Measurements from ENCODE around the gene MTMR2.

The MTMR2 gene

DNA sequence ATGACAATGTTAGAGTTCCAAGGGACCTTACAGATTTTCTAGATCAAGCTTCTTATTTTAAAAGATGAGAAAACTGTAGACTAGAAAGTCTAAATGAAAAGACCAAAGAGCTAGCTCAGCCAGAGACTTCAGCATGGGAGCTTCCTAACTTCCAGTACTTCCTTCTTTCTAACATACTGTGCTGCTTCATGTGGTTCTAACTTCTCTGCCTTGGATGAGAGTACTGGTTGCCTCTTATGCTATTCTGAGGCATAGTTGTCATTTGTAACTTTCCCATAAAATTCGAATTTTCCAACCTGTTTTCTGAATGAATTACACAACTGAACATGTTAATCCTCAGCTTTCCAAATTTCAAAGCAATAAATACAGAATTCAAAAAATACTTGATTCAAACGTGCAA, 1.8 kb downstream of the MTMR2 start:
- TF ChIP-seq CTCF (IDR thresholded peaks at IDR 0.05; ENCODE audit: extremely low read depth, insufficient read depth, missing control alignments): no peak
- DNase-seq (ENCODE audit: low spot score): no peak
- in situ Hi-C loops (cut with MboI; ENCODE audit: low pct_unique_long_range_greater_than_20kb, low sequenced_read_pairs, unreplicated experiment): no loop called here

- no peak for DNase-seq (ENCODE audit: low spot score)
- in situ Hi-C loops (cut with MboI; ENCODE audit: low pct_unique_long_range_greater_than_20kb, low sequenced_read_pairs, unreplicated experiment): no loop called here
- no peak for TF ChIP-seq CTCF (IDR thresholded peaks at IDR 0.05; ENCODE audit: extremely low read depth, insufficient read depth, missing control alignments)
Observed at GRCh38 chr11:95920460-95921105, 3.3 kb downstream of the MTMR2 start.

- no peak for DNase-seq (ENCODE audit: low spot score)
- in situ Hi-C loops (cut with MboI; ENCODE audit: low pct_unique_long_range_greater_than_20kb, low sequenced_read_pairs, unreplicated experiment): no loop called here
- no peak for TF ChIP-seq CTCF (IDR thresholded peaks at IDR 0.05; ENCODE audit: extremely low read depth, insufficient read depth, missing control alignments)
Observed at GRCh38 chr11:95919514-95919913, 4.4 kb downstream of the MTMR2 start.

DNA sequence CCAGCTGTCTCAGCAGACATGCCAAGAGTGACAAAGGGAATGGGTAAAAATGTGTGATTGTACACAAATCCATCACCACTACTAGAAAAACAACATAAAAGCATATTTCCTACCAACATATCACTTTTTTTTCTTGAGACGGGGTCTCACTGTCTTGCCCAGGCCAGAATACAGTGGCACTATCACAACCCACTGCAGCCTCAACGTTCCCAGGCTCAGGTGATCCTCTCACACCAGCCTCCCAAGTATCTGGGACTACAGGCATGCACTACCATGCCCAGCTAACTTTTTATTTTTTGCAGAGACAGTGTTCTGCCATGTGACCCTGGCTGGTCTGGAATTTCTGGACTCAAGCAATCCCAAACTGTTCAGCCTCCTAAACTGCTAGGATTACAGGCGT, 5.2 kb downstream of the MTMR2 start:
- DNase-seq (ENCODE audit: low spot score): no peak
- TF ChIP-seq CTCF (IDR thresholded peaks at IDR 0.05; ENCODE audit: extremely low read depth, insufficient read depth, missing control alignments): no peak
- in situ Hi-C loops (cut with MboI; ENCODE audit: low pct_unique_long_range_greater_than_20kb, low sequenced_read_pairs, unreplicated experiment): no loop called here

DNA sequence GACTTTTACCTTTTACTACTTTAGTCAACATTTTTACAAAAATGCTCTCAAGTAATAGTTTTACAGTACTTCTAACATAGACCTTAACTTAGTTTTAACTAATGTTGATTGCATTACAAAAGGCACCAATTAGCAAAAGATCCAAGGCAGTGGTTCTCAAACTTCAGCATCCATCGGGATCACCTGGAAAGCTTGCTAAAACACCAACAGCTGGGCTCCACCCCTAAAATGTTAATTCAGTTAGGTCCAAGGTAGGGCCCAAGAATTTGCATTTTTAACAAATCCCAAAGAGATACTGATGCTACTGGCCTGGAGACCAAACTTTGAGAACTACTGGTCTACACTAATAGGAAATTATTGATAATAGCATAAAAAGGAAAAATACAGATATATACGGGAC, 5.9 kb downstream of the MTMR2 start:
- no peak for DNase-seq (ENCODE audit: low spot score)
- TF ChIP-seq CTCF (IDR thresholded peaks at IDR 0.05; ENCODE audit: extremely low read depth, insufficient read depth, missing control alignments): no peak
- in situ Hi-C loops (cut with MboI; ENCODE audit: low pct_unique_long_range_greater_than_20kb, low sequenced_read_pairs, unreplicated experiment): no loop called here

GRCh38 chr11:95917193-95918036, 6.5 kb downstream of the MTMR2 start:
- in situ Hi-C loops (cut with MboI; ENCODE audit: low pct_unique_long_range_greater_than_20kb, low sequenced_read_pairs, unreplicated experiment): no loop called here
- DNase-seq (ENCODE audit: low spot score): no peak
- TF ChIP-seq CTCF (IDR thresholded peaks at IDR 0.05; ENCODE audit: extremely low read depth, insufficient read depth, missing control alignments): no peak

Data from GM13977 (cell line).